SU-DHL-6 (cell line): ENCODE data around the gene VTCN1.

ENCODE experiments used
- EZH2phosphoT487 ChIP-seq: fragments of 200-600 bp; sonication (generic), shearing (Covaris generic); conservative IDR thresholded peaks from 2 replicates; pipeline ENCODE4 v1.6.1; 2018; ENCODE audit warnings: mild to moderate bottlenecking, antibody characterized with exemption, low read length, moderate library complexity, mixed read lengths
- TF ChIP-seq, protein P1 (sequence below): fragments of 200-600 bp; sonication (generic); IDR thresholded peaks from one replicate; pipeline ENCODE4 v1.5.1; 2017; ENCODE audit warnings: antibody characterized with exemption, mild to moderate bottlenecking, low read length, moderate library complexity; ENCODE audit not compliant: insufficient read depth, poor library complexity, severe bottlenecking

- TF ChIP-seq, protein P1, sequence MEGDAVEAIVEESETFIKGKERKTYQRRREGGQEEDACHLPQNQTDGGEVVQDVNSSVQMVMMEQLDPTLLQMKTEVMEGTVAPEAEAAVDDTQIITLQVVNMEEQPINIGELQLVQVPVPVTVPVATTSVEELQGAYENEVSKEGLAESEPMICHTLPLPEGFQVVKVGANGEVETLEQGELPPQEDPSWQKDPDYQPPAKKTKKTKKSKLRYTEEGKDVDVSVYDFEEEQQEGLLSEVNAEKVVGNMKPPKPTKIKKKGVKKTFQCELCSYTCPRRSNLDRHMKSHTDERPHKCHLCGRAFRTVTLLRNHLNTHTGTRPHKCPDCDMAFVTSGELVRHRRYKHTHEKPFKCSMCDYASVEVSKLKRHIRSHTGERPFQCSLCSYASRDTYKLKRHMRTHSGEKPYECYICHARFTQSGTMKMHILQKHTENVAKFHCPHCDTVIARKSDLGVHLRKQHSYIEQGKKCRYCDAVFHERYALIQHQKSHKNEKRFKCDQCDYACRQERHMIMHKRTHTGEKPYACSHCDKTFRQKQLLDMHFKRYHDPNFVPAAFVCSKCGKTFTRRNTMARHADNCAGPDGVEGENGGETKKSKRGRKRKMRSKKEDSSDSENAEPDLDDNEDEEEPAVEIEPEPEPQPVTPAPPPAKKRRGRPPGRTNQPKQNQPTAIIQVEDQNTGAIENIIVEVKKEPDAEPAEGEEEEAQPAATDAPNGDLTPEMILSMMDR, result no peak
- no peak for TF ChIP-seq EZH2phosphoT487
These were observed 21.1 kb upstream of the VTCN1 start for GRCh38 chr1:117231748-117232373.
